Panc1 (cell line): ENCODE measurements around the gene ZC3H14. TPM values are rescaled to one million over a fixed set of nuclear protein-coding genes. Genes with fewer than 3 reads are reported as not detected.

ENCODE experiments used
- ATAC-seq: fragments of 200-7000 bp; cut with Tn5 transposase; 2 replicates; pipeline ENCODE4 v1.9.1; 2020; ENCODE audit warnings: mild to moderate bottlenecking, moderate library complexity
- BruUV-seq: library from RNA; stranded (reverse); fragments of 400-500 nt; replicated peaks from 2 replicates; lab custom pipeline; 2021; lab: Mats Ljungman, UMichigan
- CTCF ChIA-PET: fragments of 300-600 bp; sonication (Branson Sonifier 250); formaldehyde crosslinking; loops from one replicate; lab custom pipeline; 2022; ENCODE audit warnings: antibody characterized with exemption; lab: Charles Lee
- POLR2A ChIA-PET: fragments of 300-600 bp; sonication (Branson Sonifier 250); formaldehyde crosslinking; loops from one replicate; lab custom pipeline; 2022; ENCODE audit warnings: antibody characterized with exemption; lab: Charles Lee
- DNase-seq: peaks from one replicate; pipeline ENCODE4 v3.0.0-alpha.2; 2010; ENCODE audit warnings: low read depth, low spot score
- H3K27ac ChIP-seq: 2 replicates; pipeline ENCODE4 v1.5.1; 2011; ENCODE audit warnings: mild to moderate bottlenecking, low read length, inconsistent platforms
- H3K27me3 ChIP-seq: fragments of 200-500 bp; sonication (Bioruptor generic); 2 replicates; pipeline ENCODE4 v1.6.0; 2014; ENCODE audit warnings: low read length, inconsistent platforms; ENCODE audit not compliant: control insufficient read depth, insufficient read depth
- H3K36me3 ChIP-seq: fragments of 200-500 bp; sonication (Bioruptor generic); 2 replicates; pipeline ENCODE4 v1.5.1; 2014; ENCODE audit warnings: inconsistent platforms, mild to moderate bottlenecking, low read length, moderate library complexity; ENCODE audit not compliant: control insufficient read depth, insufficient read depth
- H3K4me1 ChIP-seq: 2 replicates; pipeline ENCODE4 v1.5.1; 2011; ENCODE audit warnings: inconsistent platforms, mild to moderate bottlenecking, low read length, moderate library complexity; ENCODE audit not compliant: control insufficient read depth, insufficient read depth
- H3K4me3 ChIP-seq, 2 experiments: 2 replicates each; pipeline ENCODE4 v1.5.1; 2011 to 2012; ENCODE audit warnings: low read depth in 2 of 2, low read length in 2 of 2, mild to moderate bottlenecking in 2 of 2, inconsistent platforms in 1 of 2, moderate library complexity in 1 of 2
- H3K9me3 ChIP-seq: fragments of 200-500 bp; sonication (Bioruptor generic); 2 replicates; pipeline ENCODE4 v1.5.1; 2014; ENCODE audit warnings: low read depth, mild to moderate bottlenecking, inconsistent platforms, low read length, moderate library complexity; ENCODE audit not compliant: control insufficient read depth, insufficient read depth
- CTCF ChIP-seq: fragments of 450-650 bp; IDR thresholded peaks from 2 replicates; pipeline ENCODE4 v1.5.1; 2017; ENCODE audit warnings: mild to moderate bottlenecking
- POLR2AphosphoS5 ChIP-seq: IDR thresholded peaks from 2 replicates; pipeline ENCODE4 v1.6.1; 2012; ENCODE audit warnings: mild to moderate bottlenecking, low read depth, low read length, moderate library complexity
- REST ChIP-seq, 2 experiments: IDR thresholded peaks; 2 replicates each; pipeline ENCODE4 v1.6.1; 2011 to 2012; ENCODE audit warnings: low read depth in 2 of 2, control low read depth in 1 of 2, low read length in 1 of 2, mild to moderate bottlenecking in 1 of 2, moderate library complexity in 1 of 2; ENCODE audit not compliant: insufficient read depth in 1 of 2
- SIN3A ChIP-seq: IDR thresholded peaks from 2 replicates; pipeline ENCODE4 v1.6.1; 2012; ENCODE audit warnings: low read depth, mild to moderate bottlenecking, low read length, moderate library complexity, borderline replicate concordance; ENCODE audit not compliant: insufficient read depth
- TCF7L2 ChIP-seq: IDR thresholded peaks from 2 replicates; pipeline ENCODE4 v1.6.1; 2011; ENCODE audit warnings: mild to moderate bottlenecking, low read depth, low read length, inconsistent platforms
- in situ Hi-C: cut with HindIII; loops from 2 replicates; pipeline ENCODE4 v1.10.0; 2016; ENCODE audit warnings: low sequenced_read_pairs, low pct_unique_long_range_greater_than_20kb
- intact Hi-C: fragments of 100-400 bp; cut with micrococcal nuclease; formaldehyde crosslinking; loops from one replicate; pipeline ENCODE4 v1.10.0; 2022; ENCODE audit not compliant: unreplicated experiment
- total RNA-seq: library from RNA; stranded (reverse); gene quantifications from one replicate; pipeline ENCODE4 v1.2.1, GENCODE V29; 2021; ENCODE audit not compliant: unreplicated experiment

ZC3H14 gene
- total RNA-seq, 1 experiment from 2014 or later, result 57.1 TPM

GRCh38 chr14:88541324-88541723 lies 21.5 kb upstream of the ZC3H14 start:
- intact Hi-C loops, result no loop called here

GRCh38 chr14:88542857-88543795 lies 19.7 kb upstream of the ZC3H14 start:
- Histone ChIP-seq H3K4me1 (no peaks in the 10 kb centered on the region), H3K27me3 (no peaks in the 10 kb centered on the region), H3K4me3 (no peak overlapping the region), H3K36me3 (no peaks in the 10 kb centered on the region; the same call in 1 of the 2 replicates), H3K27ac (no peak overlapping the region), H3K9me3 (no peaks in the 10 kb centered on the region)
- BruUV-seq, result no TSS peak
- TF ChIP-seq CTCF (no peak), POLR2AphosphoS5 (no peak)
- no peak for DNase-seq
- ChIA-PET CTCF (no interaction called here), POLR2A (no interaction called here)
- in situ Hi-C loops (no loop called here), intact Hi-C loops (no loop called here)
- no peak for ATAC-seq

More at GRCh38 chr14:88541324-88541723, 21.5 kb upstream of the ZC3H14 start:
- in situ Hi-C loops, result no loop called here
- no TSS peak for BruUV-seq
- no peaks in the 10 kb centered on the region for H3K4me1 ChIP-seq
- no peak overlapping the region for H3K27ac ChIP-seq
- H3K9me3 ChIP-seq, result no peaks in the 10 kb centered on the region
- no peaks in the 10 kb centered on the region; the same call in 1 of the 2 replicates for H3K36me3 ChIP-seq
- ATAC-seq, result no peak
- ChIA-PET POLR2A (no interaction called here), CTCF (no interaction called here)
- no peaks in the 10 kb centered on the region for H3K27me3 ChIP-seq
- no peak overlapping the region for H3K4me3 ChIP-seq
- TF ChIP-seq REST (IDR thresholded peaks at IDR 0.05; ENCODE audit: insufficient read depth in 1 of 2, low read depth in 2 of 2, low read length in 1 of 2), result no peak
- no peak for TF ChIP-seq CTCF
- no peak for TF ChIP-seq POLR2AphosphoS5
- TF ChIP-seq TCF7L2, result no peak
- no peak for TF ChIP-seq SIN3A
- no peak for DNase-seq
